GM12891 (cell line): ENCODE results near the gene PPP1R3G.
"Not testable (repeated sequence)": the region's sequence is repeated elsewhere in the genome, so short reads cannot be mapped to it uniquely, and the experiment has no call there.

ENCODE experiments used
- DNase-seq: peaks from one replicate; pipeline ENCODE4 v3.0.0; 2011; ENCODE audit warnings: low spot score; ENCODE audit not compliant: insufficient read length
- FAIRE-seq: peaks from 2 replicates; lab custom pipeline; 2011; peaks lifted over from hg19 to GRCh38; lab: Jason Lieb, UNC
- PAX5 ChIP-seq: IDR thresholded peaks from 2 replicates; pipeline ENCODE4 v1.6.1; 2011; ENCODE audit warnings: low read length, moderate library complexity, mild to moderate bottlenecking; ENCODE audit not compliant: insufficient read depth, severe bottlenecking
- POLR2A ChIP-seq: IDR thresholded peaks from 2 replicates; pipeline ENCODE4 v1.6.1; 2011; ENCODE audit warnings: low read depth, low read length, control low read depth
- POLR2AphosphoS5 ChIP-seq: IDR thresholded peaks from 2 replicates; pipeline ENCODE4 v1.6.1; 2011; ENCODE audit warnings: low read depth, low read length, control low read depth
- POU2F2 ChIP-seq: IDR thresholded peaks from 2 replicates; pipeline ENCODE4 v1.6.1; 2011; ENCODE audit warnings: low read depth, mild to moderate bottlenecking, control low read depth, low read length, moderate library complexity
- SPI1 ChIP-seq: IDR thresholded peaks from 2 replicates; pipeline ENCODE4 v1.6.1; 2011; ENCODE audit warnings: low read depth, low read length, control low read depth
- TAF1 ChIP-seq: IDR thresholded peaks from 2 replicates; pipeline ENCODE4 v1.6.1; 2011; ENCODE audit warnings: low read depth, low read length, control low read depth

PPP1R3G gene

DNA sequence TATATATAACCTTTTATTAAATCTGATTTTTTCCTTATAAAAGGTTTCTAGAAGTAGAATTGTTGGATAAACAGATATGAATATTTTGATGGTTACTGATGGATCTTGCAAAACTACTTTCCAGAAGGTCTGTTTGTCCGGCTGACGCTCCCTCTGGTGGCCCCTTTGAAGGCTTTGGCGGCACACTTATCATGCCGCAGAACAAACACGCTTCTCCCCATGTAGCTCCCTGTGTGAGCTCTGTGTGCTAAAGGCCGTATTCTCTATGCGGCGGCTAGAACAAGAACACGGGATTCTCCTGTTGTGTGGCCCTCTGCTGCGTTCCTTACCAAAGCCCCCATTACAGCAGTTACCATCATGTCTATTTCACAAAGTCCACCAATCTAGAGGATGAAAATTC, 30.0 kb downstream of the PPP1R3G start:
- TF ChIP-seq POU2F2 (no peak), POLR2A (no peak), SPI1 (no peak), PAX5 (no peak), POLR2AphosphoS5 (no peak), TAF1 (no peak)
- DNase-seq (no peak), FAIRE-seq (no peak)

DNA sequence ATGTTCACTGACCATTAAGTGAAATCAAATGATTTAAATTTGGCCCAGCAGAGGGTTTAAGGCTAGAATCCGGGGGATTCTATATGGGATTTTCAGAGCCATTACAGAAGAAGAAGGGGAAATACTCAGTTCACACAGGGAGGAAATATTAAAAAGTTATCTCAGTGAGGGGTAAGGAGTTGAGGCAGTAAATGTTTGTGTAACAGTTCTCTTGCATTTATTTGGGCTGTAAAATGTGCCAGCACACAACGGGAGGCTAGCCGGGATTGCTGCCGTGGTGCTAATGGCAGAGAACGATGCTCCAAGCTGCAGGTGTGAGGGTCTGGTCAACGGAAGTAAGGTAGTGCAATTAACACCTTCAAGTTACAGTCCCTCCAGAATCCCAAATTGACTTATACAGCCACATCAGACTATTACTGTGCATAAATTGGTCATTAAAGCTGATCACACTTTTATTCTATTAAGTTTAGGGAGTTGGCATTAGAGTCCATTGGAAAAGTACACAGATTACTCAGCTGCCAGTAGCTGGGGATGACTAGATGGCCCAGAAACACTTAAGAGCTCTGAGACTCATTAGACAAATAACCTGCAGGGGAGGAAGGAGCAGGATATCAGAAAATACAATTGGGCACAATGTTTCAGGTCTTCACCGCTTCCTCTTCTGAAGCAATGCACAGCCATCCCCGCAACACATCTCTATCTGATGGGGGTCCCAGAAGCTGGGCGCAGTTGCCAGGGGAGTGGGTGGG, 31.3 kb downstream of the PPP1R3G start:
- no peak for DNase-seq
- no peak for FAIRE-seq
- no peak for TF ChIP-seq PAX5
- no peak for TF ChIP-seq POLR2AphosphoS5
- no peak for TF ChIP-seq TAF1
- TF ChIP-seq POU2F2: no peak
- no peak for TF ChIP-seq POLR2A
- no peak for TF ChIP-seq SPI1

DNA sequence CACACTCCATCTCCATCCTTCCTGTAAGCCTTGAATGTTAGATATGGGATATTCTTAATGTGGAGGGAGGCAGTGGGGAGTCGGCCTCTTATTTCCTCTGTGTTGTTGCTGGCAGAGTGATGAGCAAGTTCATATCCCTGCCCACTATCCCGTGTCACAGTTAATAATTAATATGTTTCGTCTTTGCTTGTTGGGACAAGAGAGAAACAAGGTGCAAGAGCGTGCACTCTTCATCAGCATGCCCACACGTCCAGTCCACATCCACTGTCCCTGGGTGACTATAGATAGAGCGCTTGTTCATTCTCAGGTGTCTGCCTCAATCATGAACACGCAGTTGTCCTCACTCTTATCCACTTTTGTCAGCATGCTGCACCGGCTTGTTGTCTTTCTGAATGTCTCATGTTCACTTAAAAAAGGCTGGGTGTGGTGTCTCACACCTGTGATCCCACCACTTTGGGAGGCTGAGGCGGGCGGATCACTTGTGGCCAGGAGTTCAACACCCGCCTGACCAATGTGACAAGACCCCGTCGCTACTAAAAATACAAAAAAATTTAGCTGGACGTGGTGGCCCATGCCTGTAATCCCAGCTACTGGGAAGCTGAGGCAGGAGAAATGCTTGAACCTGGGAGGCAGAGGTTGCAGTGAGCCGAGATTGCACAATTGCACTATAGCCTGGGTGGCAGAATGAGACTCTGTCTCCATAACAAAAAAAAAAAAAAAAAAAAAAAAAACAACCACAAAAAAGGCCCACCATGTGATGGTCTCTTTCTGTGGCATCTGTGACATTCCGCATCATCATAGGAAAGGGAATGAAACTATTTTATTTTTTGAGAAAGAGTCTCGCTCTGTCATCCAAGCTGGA, 34.2 kb downstream of the PPP1R3G start:
- FAIRE-seq: no peak
- TF ChIP-seq POLR2A: no peak
- TF ChIP-seq SPI1: no peak
- TF ChIP-seq POLR2AphosphoS5: no peak
- TF ChIP-seq PAX5: no peak
- no peak for TF ChIP-seq TAF1
- TF ChIP-seq POU2F2: no peak
- no peak for DNase-seq

GRCh38 chr6:5120011-5120410, 34.9 kb downstream of the PPP1R3G start:
- FAIRE-seq: no peak
- TF ChIP-seq POU2F2 (no peak), TAF1 (no peak), PAX5 (no peak)

GRCh38 chr6:5120543-5120942, 35.4 kb downstream of the PPP1R3G start:
- not testable (repeated sequence) for FAIRE-seq, DNase-seq

More at GRCh38 chr6:5120011-5120410, 34.9 kb downstream of the PPP1R3G start:
- DNase-seq: no peak

DNA sequence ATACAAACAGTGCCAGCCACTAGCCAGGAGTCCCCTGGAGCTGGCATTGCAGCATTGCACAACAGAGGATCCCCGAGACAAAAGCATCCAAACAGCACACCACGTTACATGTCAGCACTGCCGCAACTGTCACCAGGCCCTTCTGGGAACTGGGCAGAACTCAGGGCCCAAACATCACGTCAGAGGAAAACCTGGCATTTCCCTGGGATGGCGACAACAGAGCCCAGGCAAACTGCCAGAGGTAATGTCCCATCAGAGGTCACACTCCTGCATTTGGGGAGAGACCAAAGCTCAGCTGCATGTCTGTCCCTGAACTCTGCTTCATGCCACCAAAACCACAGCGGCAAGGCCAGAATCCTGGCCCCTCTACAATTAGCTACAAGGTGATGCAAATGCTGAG, 36.3 kb downstream of the PPP1R3G start:
- DNase-seq: no peak
- TF ChIP-seq TAF1 (no peak), SPI1 (no peak), POLR2A (no peak)
- FAIRE-seq: no peak

- TF ChIP-seq POU2F2 (no peak), SPI1 (no peak), POLR2AphosphoS5 (no peak), PAX5 (no peak), POLR2A (no peak)
- FAIRE-seq (no peak), DNase-seq (no peak)
These were observed 36.8 kb downstream of the PPP1R3G start for GRCh38 chr6:5121956-5122355.

GRCh38 chr6:5122504-5123112, 37.5 kb downstream of the PPP1R3G start:
- no peak for TF ChIP-seq POLR2A
- no peak for TF ChIP-seq SPI1
- no peak for TF ChIP-seq PAX5
- no peak for TF ChIP-seq POLR2AphosphoS5
- no peak for TF ChIP-seq TAF1
- no peak for TF ChIP-seq POU2F2
- DNase-seq (no peak), FAIRE-seq (no peak)

DNA sequence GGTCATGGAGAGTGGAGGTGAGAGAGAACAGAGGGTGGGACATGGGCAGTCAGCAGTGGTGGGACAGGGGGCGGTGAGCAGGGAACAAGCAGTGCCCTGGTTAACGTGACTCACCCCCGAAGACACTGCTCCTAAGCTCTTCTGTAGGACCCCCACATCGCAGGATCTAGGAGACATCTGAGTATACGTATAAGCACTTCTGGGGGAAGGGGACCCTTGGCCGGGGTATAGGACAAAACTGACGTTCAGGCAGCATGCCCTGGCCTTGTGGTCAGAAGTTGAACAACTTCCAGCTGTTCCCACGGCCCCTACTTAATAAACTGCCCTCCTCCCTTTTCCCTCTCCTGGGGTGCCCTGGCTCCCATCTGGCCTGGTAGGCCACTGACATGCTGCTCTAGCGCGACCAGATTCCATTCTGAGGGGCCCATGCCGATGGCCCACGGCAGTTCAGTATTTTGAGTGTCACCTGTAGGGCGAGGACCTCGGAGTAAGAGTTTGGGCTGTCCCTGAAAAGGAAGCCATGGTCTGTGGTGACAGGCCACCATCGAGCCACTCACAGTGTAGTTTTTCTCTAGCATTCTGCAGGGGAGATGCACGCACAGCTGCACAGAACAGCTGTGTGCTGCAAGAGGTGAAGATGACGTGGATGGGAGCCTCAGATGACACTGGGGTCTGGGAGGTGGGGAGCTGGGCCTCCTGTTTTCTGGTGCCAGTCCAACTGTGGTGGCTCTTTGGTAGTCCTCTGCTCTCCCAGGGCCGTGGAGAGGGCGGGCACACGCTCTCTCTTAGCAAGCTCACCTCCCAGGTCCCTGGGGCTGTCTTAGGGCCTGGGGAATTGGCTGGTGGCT, 38.4 kb downstream of the PPP1R3G start:
- FAIRE-seq: no peak

More for the DNA sequence above, 38.4 kb downstream of the PPP1R3G start:
- no peak for DNase-seq
- TF ChIP-seq TAF1 (no peak), POU2F2 (no peak), PAX5 (no peak), POLR2AphosphoS5 (no peak), POLR2A (no peak), SPI1 (no peak)
